Measurements from ENCODE around the gene ST6GAL1.

- TF ChIP-seq CTCF (IDR thresholded peaks at IDR 0.05) (no peak), POLR2AphosphoS5 (IDR thresholded peaks at IDR 0.05; ENCODE audit: low read depth, low read length) (no peak)
- TF ChIP-seq, protein P1, sequence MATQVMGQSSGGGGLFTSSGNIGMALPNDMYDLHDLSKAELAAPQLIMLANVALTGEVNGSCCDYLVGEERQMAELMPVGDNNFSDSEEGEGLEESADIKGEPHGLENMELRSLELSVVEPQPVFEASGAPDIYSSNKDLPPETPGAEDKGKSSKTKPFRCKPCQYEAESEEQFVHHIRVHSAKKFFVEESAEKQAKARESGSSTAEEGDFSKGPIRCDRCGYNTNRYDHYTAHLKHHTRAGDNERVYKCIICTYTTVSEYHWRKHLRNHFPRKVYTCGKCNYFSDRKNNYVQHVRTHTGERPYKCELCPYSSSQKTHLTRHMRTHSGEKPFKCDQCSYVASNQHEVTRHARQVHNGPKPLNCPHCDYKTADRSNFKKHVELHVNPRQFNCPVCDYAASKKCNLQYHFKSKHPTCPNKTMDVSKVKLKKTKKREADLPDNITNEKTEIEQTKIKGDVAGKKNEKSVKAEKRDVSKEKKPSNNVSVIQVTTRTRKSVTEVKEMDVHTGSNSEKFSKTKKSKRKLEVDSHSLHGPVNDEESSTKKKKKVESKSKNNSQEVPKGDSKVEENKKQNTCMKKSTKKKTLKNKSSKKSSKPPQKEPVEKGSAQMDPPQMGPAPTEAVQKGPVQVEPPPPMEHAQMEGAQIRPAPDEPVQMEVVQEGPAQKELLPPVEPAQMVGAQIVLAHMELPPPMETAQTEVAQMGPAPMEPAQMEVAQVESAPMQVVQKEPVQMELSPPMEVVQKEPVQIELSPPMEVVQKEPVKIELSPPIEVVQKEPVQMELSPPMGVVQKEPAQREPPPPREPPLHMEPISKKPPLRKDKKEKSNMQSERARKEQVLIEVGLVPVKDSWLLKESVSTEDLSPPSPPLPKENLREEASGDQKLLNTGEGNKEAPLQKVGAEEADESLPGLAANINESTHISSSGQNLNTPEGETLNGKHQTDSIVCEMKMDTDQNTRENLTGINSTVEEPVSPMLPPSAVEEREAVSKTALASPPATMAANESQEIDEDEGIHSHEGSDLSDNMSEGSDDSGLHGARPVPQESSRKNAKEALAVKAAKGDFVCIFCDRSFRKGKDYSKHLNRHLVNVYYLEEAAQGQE (IDR thresholded peaks at IDR 0.05; ENCODE audit: insufficient read depth in 1 of 2, low read depth in 2 of 2, low read length in 1 of 2), result no peak
Measured at GRCh38 chr3:186979852-186980251, 49.5 kb downstream of the ST6GAL1 start.
